ENCODE data around the gene LCLAT1.

LCLAT1 gene

GRCh38 chr2:30514134-30514847, 67.2 kb downstream of the LCLAT1 start:
- Histone ChIP-seq H4K20me1 (ENCODE audit: insufficient read depth, low read length) (no peaks in the 10 kb centered on the region), H3K27ac (ENCODE audit: low read length) (no peak overlapping the region), H2AFZ (ENCODE audit: low read depth, low read length) (no peak overlapping the region), H3K79me2 (ENCODE audit: low read length) (peaks cover 13% of the 10 kb centered on the region), H3K9ac (ENCODE audit: low read length) (no peak overlapping the region), H3K9me3 (ENCODE audit: insufficient read depth, low read length) (0 out of 2 replicates have a peak, but pooled peaks cover 2% of the 10 kb centered on the region), H3K4me2 (ENCODE audit: low read length) (no peak overlapping the region), H3K4me3 (ENCODE audit: low read length) (no peak overlapping the region), H3K4me1 (ENCODE audit: low read length) (no peaks in the 10 kb centered on the region), H3K36me3 (replicated peaks; ENCODE audit: low read depth, low read length) (no peaks in the 10 kb centered on the region), H3K27me3 (ENCODE audit: low read depth, low read length) (no peaks in the 10 kb centered on the region)
- TF ChIP-seq CTCF (IDR thresholded peaks at IDR 0.05; ENCODE audit: low read depth, low read length) = no peak
- TF ChIP-seq EZH2phosphoT487 (IDR thresholded peaks at IDR 0.05; ENCODE audit: low read depth) = no peak

DNA sequence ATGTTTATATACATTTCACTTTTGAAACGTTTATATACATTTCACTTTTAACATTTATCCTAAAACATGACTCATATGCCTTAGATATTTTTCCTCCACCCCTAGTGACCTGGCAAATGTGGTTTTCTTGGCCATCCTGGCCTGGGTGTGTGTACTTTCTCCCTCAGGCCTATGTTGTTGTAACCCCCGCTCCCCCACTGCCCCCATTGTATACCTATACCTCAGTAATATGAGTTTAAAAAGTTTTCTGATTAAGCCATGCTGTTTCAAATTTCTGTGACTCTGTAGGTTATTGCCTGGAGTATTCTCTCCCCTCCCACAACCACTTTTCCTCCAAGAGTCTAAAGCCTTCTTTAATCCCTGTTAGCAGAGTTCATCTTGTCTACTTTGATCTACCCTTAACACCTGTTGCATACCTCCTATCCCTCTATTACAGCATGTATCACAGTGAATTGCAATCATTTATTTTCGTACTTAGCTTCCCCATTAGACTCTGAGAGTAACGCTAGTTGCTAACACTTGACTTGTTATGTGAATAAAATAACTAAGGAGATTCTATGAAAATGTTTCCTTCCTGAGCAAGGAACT, 67.9 kb downstream of the LCLAT1 start:
- Histone ChIP-seq H2AFZ (ENCODE audit: low read depth, low read length) (no peak overlapping the region), H3K36me3 (replicated peaks; ENCODE audit: low read depth, low read length) (peaks cover 5% of the 10 kb centered on the region), H4K20me1 (ENCODE audit: insufficient read depth, low read length) (no peaks in the 10 kb centered on the region), H3K4me3 (ENCODE audit: low read length) (no peak overlapping the region), H3K9ac (ENCODE audit: low read length) (no peak overlapping the region), H3K4me2 (ENCODE audit: low read length) (no peak overlapping the region), H3K4me1 (ENCODE audit: low read length) (no peaks in the 10 kb centered on the region), H3K79me2 (ENCODE audit: low read length) (peaks cover 13% of the 10 kb centered on the region), H3K27ac (ENCODE audit: low read length) (no peak overlapping the region), H3K9me3 (ENCODE audit: insufficient read depth, low read length) (0 out of 2 replicates have a peak, but pooled peaks cover 2% of the 10 kb centered on the region), H3K27me3 (ENCODE audit: low read depth, low read length) (no peaks in the 10 kb centered on the region)
- TF ChIP-seq CTCF (IDR thresholded peaks at IDR 0.05; ENCODE audit: low read depth, low read length) (no peak), EZH2phosphoT487 (IDR thresholded peaks at IDR 0.05; ENCODE audit: low read depth) (no peak)

DNA sequence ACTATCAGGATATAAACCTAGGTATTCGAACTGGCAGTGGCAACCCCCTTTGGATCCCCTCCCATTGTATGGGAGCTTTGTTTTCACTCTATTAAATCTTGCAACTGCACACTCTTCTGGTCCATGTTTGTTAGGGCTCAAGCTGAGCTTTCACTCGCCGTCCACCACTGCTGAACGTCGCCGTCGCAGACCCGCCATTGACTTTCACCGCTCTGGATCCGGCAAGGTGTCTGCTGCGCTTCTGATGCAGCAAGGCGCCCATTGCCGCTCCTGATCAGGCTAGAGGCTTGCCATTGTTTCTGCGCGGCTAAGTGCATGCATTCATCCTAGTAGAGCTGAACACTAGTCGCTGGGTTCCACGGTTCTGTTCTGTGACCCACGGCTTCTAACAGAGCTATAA, 69.1 kb downstream of the LCLAT1 start:
- no peak overlapping the region for H2AFZ ChIP-seq (ENCODE audit: low read depth, low read length)
- no peak for TF ChIP-seq CTCF (IDR thresholded peaks at IDR 0.05; ENCODE audit: low read depth, low read length)
- TF ChIP-seq EZH2phosphoT487 (IDR thresholded peaks at IDR 0.05; ENCODE audit: low read depth) = no peak
- H3K27ac ChIP-seq (ENCODE audit: low read length) = no peak overlapping the region
- no peak overlapping the region for H3K4me3 ChIP-seq (ENCODE audit: low read length)
- peaks cover 9% of the 10 kb centered on the region for H3K36me3 ChIP-seq (replicated peaks; ENCODE audit: low read depth, low read length)
- H3K27me3 ChIP-seq (ENCODE audit: low read depth, low read length) = no peaks in the 10 kb centered on the region
- no peak overlapping the region for H3K9ac ChIP-seq (ENCODE audit: low read length)
- no peaks in the 10 kb centered on the region for H4K20me1 ChIP-seq (ENCODE audit: insufficient read depth, low read length)
- no peaks in the 10 kb centered on the region for H3K4me1 ChIP-seq (ENCODE audit: low read length)
- H3K9me3 ChIP-seq (ENCODE audit: insufficient read depth, low read length) = 0 out of 2 replicates have a peak, but pooled peaks cover 5% of the 10 kb centered on the region
- peaks cover 13% of the 10 kb centered on the region for H3K79me2 ChIP-seq (ENCODE audit: low read length)
- H3K4me2 ChIP-seq (ENCODE audit: low read length) = no peak overlapping the region

DNA sequence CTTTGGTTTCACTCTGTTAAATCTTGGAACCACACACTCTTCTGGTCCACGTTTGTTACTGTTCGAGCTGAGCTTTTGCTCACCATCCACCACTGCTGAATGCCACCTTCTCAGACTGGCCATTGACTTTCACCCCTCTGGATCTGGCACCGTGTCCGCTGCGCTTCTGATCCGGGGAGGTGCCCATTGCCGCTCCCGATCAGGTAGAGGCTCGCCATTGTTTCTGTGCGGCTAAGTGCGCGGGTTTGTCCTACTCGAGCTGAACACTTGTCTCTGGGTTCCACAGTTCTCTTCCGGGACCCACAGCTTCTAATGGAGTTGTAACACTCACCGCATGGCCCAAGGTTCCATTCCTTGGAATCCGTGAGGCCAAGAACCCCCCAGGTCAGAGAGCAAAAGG, 72.8 kb downstream of the LCLAT1 start:
- no peak overlapping the region for H3K4me2 ChIP-seq (ENCODE audit: low read length)
- H3K79me2 ChIP-seq (ENCODE audit: low read length) = no peaks in the 10 kb centered on the region
- no peak overlapping the region for H3K4me3 ChIP-seq (ENCODE audit: low read length)
- H4K20me1 ChIP-seq (ENCODE audit: insufficient read depth, low read length) = no peaks in the 10 kb centered on the region
- H2AFZ ChIP-seq (ENCODE audit: low read depth, low read length) = no peak overlapping the region
- no peak overlapping the region for H3K9ac ChIP-seq (ENCODE audit: low read length)
- no peak overlapping the region for H3K27ac ChIP-seq (ENCODE audit: low read length)
- H3K4me1 ChIP-seq (ENCODE audit: low read length) = no peaks in the 10 kb centered on the region
- TF ChIP-seq EZH2phosphoT487 (IDR thresholded peaks at IDR 0.05; ENCODE audit: low read depth) (no peak), CTCF (IDR thresholded peaks at IDR 0.05; ENCODE audit: low read depth, low read length) (no peak)
- peaks cover 9% of the 10 kb centered on the region for H3K36me3 ChIP-seq (replicated peaks; ENCODE audit: low read depth, low read length)
- no peaks in the 10 kb centered on the region for H3K27me3 ChIP-seq (ENCODE audit: low read depth, low read length)
- 0 out of 2 replicates have a peak, but pooled peaks cover 5% of the 10 kb centered on the region for H3K9me3 ChIP-seq (ENCODE audit: insufficient read depth, low read length)

All from OCI-LY3 (cell line).